LNCaP clone FGC (cell line): ENCODE measurements around the gene GRAMD1B.
"Not testable (repeated sequence)": the region's sequence is repeated elsewhere in the genome, so short reads cannot be mapped to it uniquely, and the experiment has no call there.

ENCODE experiments used
- DNase-seq: peaks from one replicate; pipeline ENCODE4 v3.0.0-alpha.2; 2011; ENCODE audit warnings: low read depth
- H3K4me3 ChIP-seq: 2 replicates; pipeline ENCODE4 v1.5.1; 2011; ENCODE audit warnings: mild to moderate bottlenecking, low read depth, low read length, control low read depth
- TF ChIP-seq, protein P1 (sequence below): IDR thresholded peaks from 2 replicates; pipeline ENCODE4 v1.5.1; 2012; ENCODE audit warnings: mild to moderate bottlenecking; ENCODE audit not compliant: control insufficient read depth, insufficient read depth; ENCODE audit errors: extremely low read depth

Gene GRAMD1B

DNA sequence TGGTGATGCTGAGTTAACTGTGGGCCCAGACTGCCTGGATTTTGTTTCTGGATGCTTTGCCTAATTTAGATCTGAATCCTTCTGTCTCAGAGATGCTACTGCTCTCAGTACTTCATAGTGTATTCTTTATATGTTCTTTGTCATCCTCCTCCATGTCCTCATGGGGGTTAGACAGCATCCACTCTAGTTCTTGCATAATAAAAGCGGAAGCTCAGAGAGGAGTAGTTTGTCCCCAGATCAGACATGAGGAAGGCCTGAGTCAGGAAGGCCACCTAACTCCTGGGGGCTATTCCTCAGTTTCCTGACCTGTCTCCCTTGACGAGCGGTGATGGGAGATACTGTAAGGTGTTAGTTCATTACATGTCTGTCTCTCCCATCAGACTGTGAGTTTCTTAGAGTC lies 134.2 kb downstream of the GRAMD1B start:
- H3K4me3 ChIP-seq = no peak overlapping the region
- DNase-seq = no peak
- TF ChIP-seq, protein P1, sequence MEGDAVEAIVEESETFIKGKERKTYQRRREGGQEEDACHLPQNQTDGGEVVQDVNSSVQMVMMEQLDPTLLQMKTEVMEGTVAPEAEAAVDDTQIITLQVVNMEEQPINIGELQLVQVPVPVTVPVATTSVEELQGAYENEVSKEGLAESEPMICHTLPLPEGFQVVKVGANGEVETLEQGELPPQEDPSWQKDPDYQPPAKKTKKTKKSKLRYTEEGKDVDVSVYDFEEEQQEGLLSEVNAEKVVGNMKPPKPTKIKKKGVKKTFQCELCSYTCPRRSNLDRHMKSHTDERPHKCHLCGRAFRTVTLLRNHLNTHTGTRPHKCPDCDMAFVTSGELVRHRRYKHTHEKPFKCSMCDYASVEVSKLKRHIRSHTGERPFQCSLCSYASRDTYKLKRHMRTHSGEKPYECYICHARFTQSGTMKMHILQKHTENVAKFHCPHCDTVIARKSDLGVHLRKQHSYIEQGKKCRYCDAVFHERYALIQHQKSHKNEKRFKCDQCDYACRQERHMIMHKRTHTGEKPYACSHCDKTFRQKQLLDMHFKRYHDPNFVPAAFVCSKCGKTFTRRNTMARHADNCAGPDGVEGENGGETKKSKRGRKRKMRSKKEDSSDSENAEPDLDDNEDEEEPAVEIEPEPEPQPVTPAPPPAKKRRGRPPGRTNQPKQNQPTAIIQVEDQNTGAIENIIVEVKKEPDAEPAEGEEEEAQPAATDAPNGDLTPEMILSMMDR = no peak

DNA sequence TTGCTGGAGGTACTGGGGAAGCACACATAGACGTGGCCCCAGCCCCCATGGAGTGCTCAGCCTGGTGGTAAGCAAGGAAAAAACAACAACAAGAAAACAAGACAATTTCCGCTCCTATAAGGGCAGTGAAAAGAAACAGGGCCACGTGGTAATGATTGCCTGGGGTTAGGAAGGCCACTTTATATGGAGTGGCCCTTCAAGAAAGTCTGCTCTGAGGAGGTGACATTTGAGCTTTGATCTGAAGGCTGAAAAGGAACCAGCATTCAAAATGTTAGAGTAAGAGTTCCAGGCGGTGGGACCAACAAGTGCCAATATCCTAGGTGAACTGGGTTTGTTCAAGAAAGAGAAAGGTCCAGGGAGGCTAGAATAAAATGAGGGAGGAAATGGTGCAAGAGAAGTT lies 136.8 kb downstream of the GRAMD1B start:
- no peak overlapping the region for H3K4me3 ChIP-seq
- TF ChIP-seq, protein P1 = no peak
- DNase-seq = no peak

DNA sequence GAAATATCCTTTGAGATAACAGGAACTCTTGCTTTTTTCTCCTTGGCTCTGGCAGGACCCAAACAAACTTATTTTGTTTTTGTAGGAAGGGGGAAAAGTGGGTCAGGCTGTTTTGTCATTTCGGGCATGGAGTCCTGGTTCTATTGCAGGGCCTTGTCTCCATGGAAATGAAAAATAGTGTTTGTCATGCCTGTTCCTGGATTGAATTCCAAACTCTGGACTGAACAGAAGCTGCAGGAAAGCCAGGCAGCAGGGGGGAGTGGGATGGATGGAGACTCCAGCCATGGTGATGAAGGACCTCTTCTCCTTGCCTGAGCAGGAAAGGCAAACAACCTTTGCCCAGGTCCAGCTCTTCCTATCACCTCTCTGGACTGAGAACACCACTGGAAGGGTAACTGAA lies 137.4 kb downstream of the GRAMD1B start:
- DNase-seq = no peak
- TF ChIP-seq, protein P1 = no peak
- no peak overlapping the region for H3K4me3 ChIP-seq

DNA sequence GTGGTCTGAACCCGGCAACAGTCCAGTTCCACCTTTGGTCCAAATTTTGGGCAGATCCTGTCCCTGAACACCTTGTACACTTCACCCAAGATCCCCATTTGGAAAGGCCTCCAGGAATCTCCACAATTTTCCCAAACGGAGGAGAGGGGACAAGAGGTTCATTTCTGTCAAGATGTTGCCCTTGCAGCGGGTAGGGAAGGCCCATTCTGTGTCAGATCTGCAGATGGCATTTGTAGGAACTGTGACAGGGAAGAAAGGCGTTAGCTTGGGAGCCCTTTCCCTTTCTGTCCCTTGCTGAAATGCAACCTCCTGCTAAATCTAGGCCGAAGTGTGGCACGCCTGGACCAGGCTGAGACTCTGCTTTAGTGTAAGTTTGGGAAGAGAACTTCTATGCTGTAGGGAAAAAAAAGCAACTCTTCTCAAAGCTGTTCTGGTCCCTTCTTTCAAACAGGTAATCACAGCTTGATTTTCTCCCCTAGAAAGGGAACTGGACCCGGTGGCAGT lies 138.3 kb downstream of the GRAMD1B start:
- H3K4me3 ChIP-seq = no peak overlapping the region
- TF ChIP-seq, protein P1 = no peak
- DNase-seq = no peak

DNA sequence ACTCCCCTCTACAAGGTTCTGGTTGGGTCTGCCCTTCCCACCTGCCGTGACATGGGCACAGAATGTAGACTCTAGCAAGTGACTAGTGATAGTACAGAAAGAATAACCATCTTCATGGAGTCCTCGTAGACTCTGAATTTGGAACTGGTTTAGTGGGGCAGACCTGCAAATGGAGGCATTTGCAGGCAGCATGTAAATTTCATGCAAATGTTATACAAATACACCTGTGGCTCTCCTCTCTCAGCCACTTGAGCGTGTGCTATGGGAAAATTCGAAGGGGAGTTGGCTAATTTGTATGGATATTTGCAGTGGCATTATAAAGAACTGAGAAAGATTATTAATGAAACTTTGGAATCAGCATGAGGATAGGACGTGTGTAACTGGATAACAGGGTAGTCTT lies 139.3 kb downstream of the GRAMD1B start:
- DNase-seq = no peak
- H3K4me3 ChIP-seq = no peak overlapping the region
- TF ChIP-seq, protein P1 = no peak

DNA sequence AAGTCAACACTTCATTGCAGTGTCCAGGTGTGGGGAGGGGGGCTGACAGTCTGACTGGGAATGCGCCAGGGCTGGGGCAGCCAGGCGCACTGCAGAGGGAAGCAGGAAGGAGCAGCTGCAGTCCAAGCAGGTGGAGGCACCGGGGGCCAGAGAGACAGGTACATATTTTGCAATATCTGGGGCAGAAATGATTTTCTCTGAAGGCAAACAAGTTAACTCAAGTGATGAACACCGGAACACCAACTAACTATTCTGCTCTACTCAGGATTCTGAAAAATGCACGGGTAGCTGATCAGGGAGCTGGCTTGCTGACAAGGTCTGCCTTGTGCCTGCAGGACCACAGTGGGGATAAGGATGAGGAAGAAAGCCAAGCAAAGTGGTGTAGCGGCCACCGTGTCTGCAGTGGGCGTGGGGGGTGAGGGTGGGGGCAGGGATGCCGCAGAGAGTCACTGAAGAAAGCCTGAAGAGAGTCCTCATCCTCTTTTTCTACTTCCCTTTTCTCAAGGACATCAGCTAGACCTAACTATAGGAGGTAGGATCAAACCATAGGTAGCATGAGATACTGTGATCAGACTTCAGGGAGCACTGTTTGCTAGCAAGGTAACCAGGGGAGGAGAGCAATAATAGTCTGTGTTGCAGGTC lies 141.0 kb downstream of the GRAMD1B start:
- TF ChIP-seq, protein P1 = no peak
- DNase-seq = no peak
- no peak overlapping the region for H3K4me3 ChIP-seq

DNA sequence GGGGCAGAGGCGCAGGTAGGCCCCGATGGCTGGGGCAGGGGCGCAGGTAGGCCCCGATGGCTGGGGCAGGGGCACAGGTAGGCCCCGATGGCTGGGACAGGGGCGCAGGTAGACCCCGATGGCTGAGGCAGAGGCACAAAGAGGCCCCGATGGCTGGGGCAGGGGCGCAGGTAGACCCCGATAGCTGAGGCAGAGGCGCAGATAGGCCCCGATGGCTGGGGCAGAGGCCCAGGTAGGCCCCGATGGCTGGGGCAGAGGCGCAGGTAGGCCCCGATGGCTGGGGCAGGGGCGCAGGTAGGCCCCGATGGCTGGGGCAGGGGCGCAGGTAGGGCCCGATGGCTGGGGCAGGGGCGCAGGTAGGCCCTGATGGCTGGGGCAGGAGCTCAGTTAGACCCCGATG lies 142.7 kb downstream of the GRAMD1B start:
- not testable (repeated sequence) for H3K4me3 ChIP-seq, DNase-seq
